SK-N-SH (cell line): Measurements from ENCODE around the gene EBF3. TPM values are rescaled to one million over a fixed set of nuclear protein-coding genes. Genes with fewer than 3 reads are reported as not detected.

Experiments used
- CTCF ChIA-PET: fragments of 300-600, 350-600 bp; formaldehyde crosslinking; extraction: SDS; loops from one replicate; lab custom pipeline; 2021; lab: Yijun Ruan, JAX
- POLR2A ChIA-PET: fragments of 350-600 bp; sonication (Branson Sonifier 250); formaldehyde crosslinking; extraction: SDS; loops from one replicate; lab custom pipeline; 2020; ENCODE audit warnings: antibody characterized with exemption, inconsistent platforms; lab: Yijun Ruan, JAX
- DNase-seq: peaks from one replicate; pipeline ENCODE4 v3.0.0; 2012
- H2AFZ ChIP-seq: fragments of 200-600 bp; sonication (generic); 2 replicates; pipeline ENCODE4 v1.8.1; 2016; ENCODE audit warnings: antibody characterized with exemption, mild to moderate bottlenecking, low read depth
- H3F3A ChIP-seq: fragments of 200-600 bp; sonication (generic); replicated peaks from 2 replicates; pipeline ENCODE3; 2016; ENCODE audit warnings: antibody characterized with exemption, mild to moderate bottlenecking; ENCODE audit not compliant: insufficient read depth
- H3K27ac ChIP-seq, 2 experiments: fragments of 200-500 bp in 1 of 2; fragments of 200-600 bp in 1 of 2; sonication (Bioruptor generic) in 1 of 2; sonication (generic), shearing (Covaris generic) in 1 of 2; 2 replicates each; pipeline versions ENCODE4 v1.5.1 to v1.6.1; 2014 to 2016; ENCODE audit warnings: low read depth in 2 of 2, inconsistent platforms in 1 of 2, low read length in 1 of 2, mild to moderate bottlenecking in 1 of 2, mixed read lengths in 1 of 2
- H3K27me3 ChIP-seq: fragments of 200-600 bp; sonication (generic), shearing (Covaris generic); 2 replicates; pipeline ENCODE4 v1.6.1; 2016; ENCODE audit warnings: mixed run types; ENCODE audit not compliant: insufficient read depth
- H3K36me3 ChIP-seq, 2 experiments: fragments of 200-500 bp in 1 of 2; fragments of 200-600 bp in 1 of 2; sonication (Bioruptor generic) in 1 of 2; sonication (generic) in 1 of 2; replicated peaks in 1 of 2; 2 replicates each; pipeline versions ENCODE3 to v1.5.1; 2014 to 2016; ENCODE audit warnings: low read length in 1 of 2, mild to moderate bottlenecking in 1 of 2; ENCODE audit not compliant: insufficient read depth in 2 of 2, control insufficient read depth in 1 of 2
- H3K4me1 ChIP-seq, 2 experiments: fragments of 200-500 bp in 1 of 2; fragments of 200-600 bp in 1 of 2; sonication (Bioruptor generic) in 1 of 2; sonication (generic), shearing (Covaris generic) in 1 of 2; 2 replicates each; pipeline versions ENCODE4 v1.5.1 to v1.6.1; 2014 to 2016; ENCODE audit warnings: low read depth in 1 of 2, low read length in 1 of 2, mixed run types in 1 of 2; ENCODE audit not compliant: insufficient read depth in 2 of 2, control insufficient read depth in 1 of 2
- H3K4me2 ChIP-seq: fragments of 200-600 bp; sonication (generic), shearing (Covaris generic); 2 replicates; pipeline ENCODE4 v1.6.1; 2017; ENCODE audit warnings: mixed run types
- H3K4me3 ChIP-seq, 2 experiments: fragments of 200-500 bp in 1 of 2; fragments of 200-600 bp in 1 of 2; sonication (Bioruptor generic) in 1 of 2; sonication (generic), shearing (Covaris generic) in 1 of 2; 2 replicates each; pipeline versions ENCODE4 v1.5.1 to v1.8.1; 2014 to 2016; ENCODE audit warnings: low read depth in 2 of 2, inconsistent platforms in 1 of 2, low read length in 1 of 2, mild to moderate bottlenecking in 1 of 2, mixed read lengths in 1 of 2, moderate library complexity in 1 of 2
- H3K79me2 ChIP-seq: fragments of 200-600 bp; sonication (generic); 2 replicates; pipeline ENCODE4 v1.8.1; 2017; ENCODE audit warnings: mild to moderate bottlenecking; ENCODE audit not compliant: insufficient read depth
- H3K9ac ChIP-seq: fragments of 200-600 bp; sonication (generic); 2 replicates; pipeline ENCODE4 v1.6.1; 2017; ENCODE audit warnings: mixed run types
- H3K9me2 ChIP-seq: fragments of 200-600 bp; sonication (generic); 2 replicates; pipeline ENCODE4 v1.6.1; 2017; ENCODE audit warnings: mixed run types
- H3K9me3 ChIP-seq: fragments of 200-600 bp; sonication (generic); 2 replicates; pipeline ENCODE4 v1.6.1; 2017; ENCODE audit warnings: mixed run types, mild to moderate bottlenecking, moderate library complexity
- H4K20me1 ChIP-seq: fragments of 200-600 bp; sonication (generic); 2 replicates; pipeline ENCODE4 v1.6.1; 2017; ENCODE audit warnings: mild to moderate bottlenecking, mixed run types; ENCODE audit not compliant: insufficient read depth
- EP300 ChIP-seq, 2 experiments: IDR thresholded peaks; 2 replicates each; pipeline versions ENCODE4 v1.4.0 to v1.6.1; 2012; ENCODE audit warnings: borderline replicate concordance in 1 of 2, low read depth in 1 of 2, low read length in 1 of 2
- FOXJ3 ChIP-seq: sonication (generic); formaldehyde crosslinking; IDR thresholded peaks from 2 replicates; pipeline ENCODE4 v1.5.1; 2020; ENCODE audit warnings: mild to moderate bottlenecking, missing genetic modification reagents
- GABPA ChIP-seq: IDR thresholded peaks from 2 replicates; pipeline ENCODE4 v1.4.0; 2012; ENCODE audit warnings: low read depth, mild to moderate bottlenecking
- JUND ChIP-seq: IDR thresholded peaks from 2 replicates; pipeline ENCODE4 v1.4.0; 2012
- MXI1 ChIP-seq: IDR thresholded peaks from 2 replicates; pipeline ENCODE4 v1.6.1; 2012; ENCODE audit warnings: mild to moderate bottlenecking, low read depth, low read length, improper control_type of control experiment
- NRF1 ChIP-seq: IDR thresholded peaks from 2 replicates; pipeline ENCODE4 v1.6.1; 2012; ENCODE audit warnings: low read depth, mild to moderate bottlenecking, low read length
- RAD21 ChIP-seq: IDR thresholded peaks from 2 replicates; pipeline ENCODE4 v1.6.1; 2012; ENCODE audit warnings: mild to moderate bottlenecking, low read length
- TAF1 ChIP-seq: IDR thresholded peaks from 2 replicates; pipeline ENCODE4 v1.6.1; 2012; ENCODE audit warnings: low read depth, mild to moderate bottlenecking, low read length, moderate library complexity, borderline replicate concordance
- YY1 ChIP-seq: IDR thresholded peaks from 2 replicates; pipeline ENCODE4 v1.4.0; 2012; ENCODE audit warnings: low read depth, mild to moderate bottlenecking
- WGBS: methylation state at CpG from one replicate; pipeline ENCODE4 v1.1.6; 2017; ENCODE audit warnings: low lambda C conversion rate; 5-methylcytosine and 5-hydroxymethylcytosine counted together
- polyA plus RNA-seq, 3 experiments: library from polyadenylated mRNA; depleted of rRNA; stranded (reverse); fragments of >200 nt; gene quantifications; 2 replicates each; pipeline ENCODE4 v1.2.3, GENCODE V29; 2012
- TF ChIP-seq, protein P1 (sequence below): IDR thresholded peaks from 2 replicates; pipeline ENCODE4 v1.4.0; 2012; ENCODE audit warnings: low read depth
- TF ChIP-seq, protein P2 (sequence below): fragments of 150-350 bp; IDR thresholded peaks from 2 replicates; pipeline ENCODE4 v1.6.1; 2017; ENCODE audit warnings: antibody characterized with exemption, low read length, low read depth, borderline replicate concordance
- TF ChIP-seq, protein P3 (sequence below): IDR thresholded peaks from 2 replicates; pipeline ENCODE4 v1.4.0; 2012; ENCODE audit warnings: low read depth, borderline replicate concordance
- TF ChIP-seq, protein P4 (sequence below): IDR thresholded peaks from 2 replicates; pipeline ENCODE4 v1.6.1; 2012; ENCODE audit warnings: mild to moderate bottlenecking, low read depth, low read length, moderate library complexity

EBF3 gene
- polyA plus RNA-seq, 1 of the 3 experiments (the other 2 are of a cell fraction) = not detected

DNA sequence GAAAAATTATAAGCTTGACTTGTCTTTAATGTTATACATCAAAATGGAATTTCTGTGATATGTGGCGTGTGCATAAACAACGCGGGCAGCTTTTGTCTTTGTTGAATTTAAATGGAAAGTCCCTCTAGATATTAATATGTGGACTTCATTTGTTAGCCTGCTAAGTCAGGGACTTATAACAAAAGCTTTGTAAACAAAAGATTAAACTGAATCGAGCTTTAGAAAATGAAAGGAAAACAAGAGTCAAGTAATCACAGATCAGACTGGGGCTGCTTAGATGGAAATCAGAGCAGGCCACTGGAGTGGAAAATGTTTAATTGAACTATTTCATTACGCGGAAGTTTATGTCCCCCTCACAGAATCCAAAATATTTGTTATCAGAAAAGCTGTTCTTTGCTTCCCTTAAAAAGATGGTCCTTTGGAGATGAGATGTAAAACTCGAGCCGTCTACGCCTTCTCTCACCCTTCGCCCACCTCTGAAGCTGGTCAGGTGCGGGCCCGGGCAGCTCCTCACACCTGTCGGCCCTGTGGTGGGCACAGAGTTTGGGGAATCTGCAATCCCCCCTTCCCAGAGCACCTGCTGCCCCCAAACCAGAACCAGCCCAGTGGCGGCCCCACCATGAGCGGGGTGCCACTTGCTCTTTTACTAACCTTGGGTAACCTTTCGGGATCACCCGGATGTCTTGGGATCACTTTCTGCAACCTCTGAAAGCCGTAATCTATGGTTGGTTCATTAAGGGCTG, 116.2 kb downstream of the EBF3 start:
- WGBS = 63% methylated on average over 18 of the region's 18 CpGs
- no peaks in the 10 kb centered on the region for H3K79me2 ChIP-seq
- CTCF ChIA-PET = interaction anchor here (1.0 kb wide), 1 partner anchor 41 kb away, joined by 3 read pairs; no protein-coding TSS in a partner anchor
- no peaks in the 10 kb centered on the region; a peak in 1 of 4 replicates for H3K4me1 ChIP-seq
- no peak for DNase-seq
- no peaks in the 10 kb centered on the region for H3K9me2 ChIP-seq
- TF ChIP-seq, protein P1, sequence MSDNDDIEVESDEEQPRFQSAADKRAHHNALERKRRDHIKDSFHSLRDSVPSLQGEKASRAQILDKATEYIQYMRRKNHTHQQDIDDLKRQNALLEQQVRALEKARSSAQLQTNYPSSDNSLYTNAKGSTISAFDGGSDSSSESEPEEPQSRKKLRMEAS = no peak
- no peak overlapping the region for H3K9ac ChIP-seq
- no peak overlapping the region for H3K27ac ChIP-seq
- H4K20me1 ChIP-seq = no peaks in the 10 kb centered on the region
- H3K4me2 ChIP-seq = no peak overlapping the region
- H3K27me3 ChIP-seq = no peaks in the 10 kb centered on the region
- H3F3A ChIP-seq = no peaks in the 10 kb centered on the region
- H3K4me3 ChIP-seq = no peak overlapping the region
- POLR2A ChIA-PET = no interaction called here
- H3K9me3 ChIP-seq = no peaks in the 10 kb centered on the region
- H3K36me3 ChIP-seq = no peaks in the 10 kb centered on the region
- H2AFZ ChIP-seq = no peak overlapping the region

DNA sequence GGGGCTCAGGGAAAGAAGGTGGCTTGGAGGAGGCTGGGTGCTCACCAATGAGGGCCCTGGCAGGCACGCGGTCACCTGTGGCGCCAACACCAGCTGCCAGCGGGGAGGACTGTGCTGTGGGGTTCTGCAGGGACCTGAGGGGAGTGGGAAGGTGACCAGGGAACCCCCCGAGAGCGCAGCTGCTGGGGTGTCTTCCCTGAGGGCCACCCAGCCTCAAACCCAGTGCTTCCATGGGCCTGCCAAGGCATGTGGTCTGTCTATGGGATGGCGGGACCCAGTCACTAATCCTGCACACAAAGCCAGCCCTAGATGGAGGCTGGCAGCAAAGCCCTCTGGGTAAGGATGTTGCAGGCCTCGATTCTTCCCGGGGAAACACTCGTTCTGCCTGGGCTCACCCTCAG, 117.1 kb downstream of the EBF3 start:
- ChIA-PET CTCF (no interaction called here), POLR2A (no interaction called here)
- Histone ChIP-seq H3K9ac (no peak overlapping the region), H3K4me3 (no peak overlapping the region), H3K36me3 (no peaks in the 10 kb centered on the region), H3K4me2 (no peak overlapping the region), H3K27me3 (no peaks in the 10 kb centered on the region), H3K79me2 (no peaks in the 10 kb centered on the region), H3K27ac (no peak overlapping the region), H3K9me3 (no peaks in the 10 kb centered on the region), H2AFZ (no peak overlapping the region), H3F3A (no peaks in the 10 kb centered on the region), H4K20me1 (no peaks in the 10 kb centered on the region), H3K4me1 (no peaks in the 10 kb centered on the region), H3K9me2 (no peaks in the 10 kb centered on the region)
- no peak for DNase-seq
- TF ChIP-seq MXI1 = no peak
- TF ChIP-seq, protein P1 = no peak
- 32% methylated on average over 7 of the region's 10 CpGs for WGBS

DNA sequence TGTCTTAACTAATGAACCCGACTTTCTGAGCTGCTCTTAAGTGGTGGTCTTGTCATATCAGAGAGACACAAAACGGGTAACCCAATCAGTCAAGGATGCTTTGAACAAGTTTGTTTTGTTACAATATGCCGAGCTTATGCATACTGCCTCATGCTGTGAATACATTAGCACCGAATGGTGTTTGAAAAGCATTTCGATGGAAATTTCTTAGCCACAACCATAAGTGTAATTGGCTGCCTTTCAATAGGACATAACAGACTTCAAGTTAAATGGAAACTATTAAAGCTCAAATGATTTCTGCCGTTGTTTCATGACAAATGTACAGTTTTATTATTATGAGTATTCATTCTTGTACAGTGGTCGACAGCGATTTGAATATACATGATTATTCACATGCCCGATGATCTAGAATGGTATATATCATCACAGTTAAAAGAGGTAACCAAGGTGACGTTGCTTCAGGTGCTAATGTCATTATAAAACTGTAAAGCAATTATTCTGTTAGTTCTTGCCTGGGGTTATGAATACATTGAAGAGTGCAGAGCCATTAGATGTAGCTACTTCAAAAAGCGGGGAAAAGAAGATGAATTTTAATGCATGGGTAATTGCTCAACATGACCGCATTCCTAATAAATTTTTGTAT, 118.8 kb downstream of the EBF3 start:
- H4K20me1 ChIP-seq = no peaks in the 10 kb centered on the region
- no peak for DNase-seq
- H3K4me3 ChIP-seq = no peak overlapping the region
- ChIA-PET POLR2A (no interaction called here), CTCF (interaction anchor here (0.8 to 2.9 kb wide), 2 partner anchors 9 to 126 kb away, joined by 3 to 15 read pairs; no protein-coding TSS in a partner anchor)
- no peak overlapping the region for H2AFZ ChIP-seq
- no peaks in the 10 kb centered on the region for H3K9me3 ChIP-seq
- H3K9me2 ChIP-seq = no peaks in the 10 kb centered on the region
- WGBS = 45% methylated on average over 12 of the region's 12 CpGs
- no peak overlapping the region for H3K4me2 ChIP-seq
- no peak for TF ChIP-seq NRF1
- TF ChIP-seq JUND = no peak
- TF ChIP-seq, protein P2, sequence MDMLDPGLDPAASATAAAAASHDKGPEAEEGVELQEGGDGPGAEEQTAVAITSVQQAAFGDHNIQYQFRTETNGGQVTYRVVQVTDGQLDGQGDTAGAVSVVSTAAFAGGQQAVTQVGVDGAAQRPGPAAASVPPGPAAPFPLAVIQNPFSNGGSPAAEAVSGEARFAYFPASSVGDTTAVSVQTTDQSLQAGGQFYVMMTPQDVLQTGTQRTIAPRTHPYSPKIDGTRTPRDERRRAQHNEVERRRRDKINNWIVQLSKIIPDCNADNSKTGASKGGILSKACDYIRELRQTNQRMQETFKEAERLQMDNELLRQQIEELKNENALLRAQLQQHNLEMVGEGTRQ = no peak
- TF ChIP-seq, protein P3, sequence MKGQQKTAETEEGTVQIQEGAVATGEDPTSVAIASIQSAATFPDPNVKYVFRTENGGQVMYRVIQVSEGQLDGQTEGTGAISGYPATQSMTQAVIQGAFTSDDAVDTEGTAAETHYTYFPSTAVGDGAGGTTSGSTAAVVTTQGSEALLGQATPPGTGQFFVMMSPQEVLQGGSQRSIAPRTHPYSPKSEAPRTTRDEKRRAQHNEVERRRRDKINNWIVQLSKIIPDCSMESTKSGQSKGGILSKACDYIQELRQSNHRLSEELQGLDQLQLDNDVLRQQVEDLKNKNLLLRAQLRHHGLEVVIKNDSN = no peak
- TF ChIP-seq, protein P4, sequence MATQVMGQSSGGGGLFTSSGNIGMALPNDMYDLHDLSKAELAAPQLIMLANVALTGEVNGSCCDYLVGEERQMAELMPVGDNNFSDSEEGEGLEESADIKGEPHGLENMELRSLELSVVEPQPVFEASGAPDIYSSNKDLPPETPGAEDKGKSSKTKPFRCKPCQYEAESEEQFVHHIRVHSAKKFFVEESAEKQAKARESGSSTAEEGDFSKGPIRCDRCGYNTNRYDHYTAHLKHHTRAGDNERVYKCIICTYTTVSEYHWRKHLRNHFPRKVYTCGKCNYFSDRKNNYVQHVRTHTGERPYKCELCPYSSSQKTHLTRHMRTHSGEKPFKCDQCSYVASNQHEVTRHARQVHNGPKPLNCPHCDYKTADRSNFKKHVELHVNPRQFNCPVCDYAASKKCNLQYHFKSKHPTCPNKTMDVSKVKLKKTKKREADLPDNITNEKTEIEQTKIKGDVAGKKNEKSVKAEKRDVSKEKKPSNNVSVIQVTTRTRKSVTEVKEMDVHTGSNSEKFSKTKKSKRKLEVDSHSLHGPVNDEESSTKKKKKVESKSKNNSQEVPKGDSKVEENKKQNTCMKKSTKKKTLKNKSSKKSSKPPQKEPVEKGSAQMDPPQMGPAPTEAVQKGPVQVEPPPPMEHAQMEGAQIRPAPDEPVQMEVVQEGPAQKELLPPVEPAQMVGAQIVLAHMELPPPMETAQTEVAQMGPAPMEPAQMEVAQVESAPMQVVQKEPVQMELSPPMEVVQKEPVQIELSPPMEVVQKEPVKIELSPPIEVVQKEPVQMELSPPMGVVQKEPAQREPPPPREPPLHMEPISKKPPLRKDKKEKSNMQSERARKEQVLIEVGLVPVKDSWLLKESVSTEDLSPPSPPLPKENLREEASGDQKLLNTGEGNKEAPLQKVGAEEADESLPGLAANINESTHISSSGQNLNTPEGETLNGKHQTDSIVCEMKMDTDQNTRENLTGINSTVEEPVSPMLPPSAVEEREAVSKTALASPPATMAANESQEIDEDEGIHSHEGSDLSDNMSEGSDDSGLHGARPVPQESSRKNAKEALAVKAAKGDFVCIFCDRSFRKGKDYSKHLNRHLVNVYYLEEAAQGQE = no peak
- TF ChIP-seq GABPA = no peak
- no peak for TF ChIP-seq EP300 (IDR thresholded peaks at IDR 0.05; ENCODE audit: borderline replicate concordance in 1 of 2, low read depth in 1 of 2, low read length in 1 of 2)
- no peak for TF ChIP-seq RAD21
- TF ChIP-seq YY1 = no peak
- no peak for TF ChIP-seq TAF1
- TF ChIP-seq FOXJ3 (CRISPR knock-in tag) = no peak
- no peaks in the 10 kb centered on the region for H3K4me1 ChIP-seq
- H3K79me2 ChIP-seq = no peaks in the 10 kb centered on the region
- H3K36me3 ChIP-seq = no peaks in the 10 kb centered on the region
- no peak overlapping the region for H3K9ac ChIP-seq
- H3K27ac ChIP-seq = no peak overlapping the region
- no peaks in the 10 kb centered on the region for H3F3A ChIP-seq
- no peaks in the 10 kb centered on the region for H3K27me3 ChIP-seq
